GM12874 (cell line): ENCODE data around the gene KRT72.

ENCODE experiments used
- CTCF ChIP-seq: IDR thresholded peaks from 2 replicates; pipeline ENCODE4 v1.5.1; 2011; ENCODE audit warnings: low read depth, mild to moderate bottlenecking, control low read depth, low read length, moderate library complexity; ENCODE audit not compliant: insufficient read depth

KRT72 gene

GRCh38 chr12:52561880-52562449, 39.3 kb downstream of the KRT72 start:
- peak; percentile 29; the same call in 1 of the 2 replicates for TF ChIP-seq CTCF

GRCh38 chr12:52559979-52560378, 41.3 kb downstream of the KRT72 start:
- TF ChIP-seq CTCF: no peak

- no peak for TF ChIP-seq CTCF
Measured at GRCh38 chr12:52558781-52559445, 42.4 kb downstream of the KRT72 start.

- no peak for TF ChIP-seq CTCF
Measured at GRCh38 chr12:52557476-52557875, 43.8 kb downstream of the KRT72 start.

- TF ChIP-seq CTCF: no peak
Measured at GRCh38 chr12:52555577-52555976, 45.7 kb downstream of the KRT72 start.

GRCh38 chr12:52552681-52553195, 48.5 kb downstream of the KRT72 start, which contains the start of gene KRT71:
Gene KRT71 (minus strand): TSS chr12:52553145. CDS start chr12:52553077, 68 bp downstream.
- TF ChIP-seq CTCF: no peak

GRCh38 chr12:52552055-52552454, 49.2 kb downstream of the KRT72 start:
- TF ChIP-seq CTCF: no peak
